Peyer's patch (tissue), 4 donors: ENCODE data around the gene C2orf68. TPM values are rescaled to one million over a fixed set of nuclear protein-coding genes. Genes with fewer than 3 reads are reported as not detected.

Experiments used
- DNase-seq, 3 donors: peaks; one replicate each; pipeline ENCODE4 v3.0.0-alpha.2; 2017 to 2019
- H3K27ac ChIP-seq, 4 donors: fragments of 200-600 bp; sonication (generic); one replicate each; pipeline ENCODE4 v1.5.1; 2016 to 2019
- H3K27me3 ChIP-seq, 2 donors: fragments of 200-600 bp; sonication (generic); one replicate each; pipeline ENCODE4 v1.5.1; 2019
- H3K36me3 ChIP-seq, 3 donors: fragments of 200-600 bp; sonication (generic); one replicate each; pipeline ENCODE4 v1.5.1; 2016 to 2019
- H3K4me1 ChIP-seq, 4 donors: fragments of 200-600 bp; sonication (generic); one replicate each; pipeline ENCODE4 v1.5.1; 2016 to 2019
- H3K4me3 ChIP-seq, 4 donors: fragments of 200-600 bp; sonication (generic); 1 replicate in 3 of 4; 2 replicates in 1 of 4; pipeline ENCODE4 v1.5.1; 2016 to 2019; ENCODE audit warnings: mild to moderate bottlenecking in 1 of 4
- H3K9me3 ChIP-seq, 4 donors: fragments of 200-600 bp; sonication (generic); one replicate each; pipeline ENCODE4 v1.5.1; 2016 to 2019; ENCODE audit warnings: mild to moderate bottlenecking in 1 of 4
- POLR2A ChIP-seq, 2 donors: fragments of 450-650 bp; IDR thresholded peaks; one replicate each; pipeline ENCODE4 v1.5.1; 2017; ENCODE audit warnings: antibody characterized with exemption in 2 of 2, mild to moderate bottlenecking in 2 of 2, moderate library complexity in 2 of 2
- small RNA-seq, 2 donors: library from RNA; depleted of rRNA; stranded (forward); fragments of <200 nt; gene quantifications; one replicate each; pipeline ENCODE3, GENCODE V24; 2016
- total RNA-seq, 4 donors: library from RNA; depleted of rRNA; stranded (reverse); fragments of >200 nt; gene quantifications; one replicate each; pipeline ENCODE4 v1.1.0, GENCODE V29; 2016
- TF ChIP-seq, protein P1 (sequence below), 6 experiments: fragments of 450-650 bp in 4 of 6; fragments of 200-600 bp in 2 of 6; sonication (generic) in 1 of 6; IDR thresholded peaks; one replicate each; pipeline ENCODE4 v1.5.1; 2017 to 2019; ENCODE audit warnings: antibody characterized with exemption in 6 of 6, mild to moderate bottlenecking in 3 of 6, moderate library complexity in 1 of 6

The C2orf68 gene
- total RNA-seq, 4 donors from 2014 or later: 20.5 to 34.0 (median 25.9) TPM

DNA sequence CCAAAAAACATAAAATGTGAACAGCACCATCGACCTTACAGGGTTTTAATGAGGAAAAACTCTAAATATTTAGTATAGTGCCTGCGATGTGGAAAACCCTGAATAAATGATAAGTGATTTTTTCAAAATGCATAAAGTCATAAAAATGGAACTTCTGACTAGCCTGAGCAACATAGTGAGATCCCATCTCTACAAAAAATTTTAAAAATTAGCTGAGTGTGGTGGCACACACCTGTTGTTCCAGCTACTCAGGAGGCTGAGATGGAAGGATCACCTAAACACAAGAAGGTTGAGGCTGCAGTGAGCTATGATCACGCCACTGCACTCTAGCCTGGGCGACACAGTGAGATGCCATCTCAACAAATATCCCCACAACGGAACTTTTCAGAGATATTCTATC is 54.7 kb downstream of the C2orf68 start:
- peaks cover 0 to 54% (median 0%) of the 10 kb centered on the region in 3 donors for H3K36me3 ChIP-seq
- no peaks in the 10 kb centered on the region for H3K27me3 ChIP-seq
- no peaks in the 10 kb centered on the region for H3K9me3 ChIP-seq
- DNase-seq: no peak
- no peak for TF ChIP-seq POLR2A (IDR thresholded peaks at IDR 0.05)
- TF ChIP-seq, protein P1, sequence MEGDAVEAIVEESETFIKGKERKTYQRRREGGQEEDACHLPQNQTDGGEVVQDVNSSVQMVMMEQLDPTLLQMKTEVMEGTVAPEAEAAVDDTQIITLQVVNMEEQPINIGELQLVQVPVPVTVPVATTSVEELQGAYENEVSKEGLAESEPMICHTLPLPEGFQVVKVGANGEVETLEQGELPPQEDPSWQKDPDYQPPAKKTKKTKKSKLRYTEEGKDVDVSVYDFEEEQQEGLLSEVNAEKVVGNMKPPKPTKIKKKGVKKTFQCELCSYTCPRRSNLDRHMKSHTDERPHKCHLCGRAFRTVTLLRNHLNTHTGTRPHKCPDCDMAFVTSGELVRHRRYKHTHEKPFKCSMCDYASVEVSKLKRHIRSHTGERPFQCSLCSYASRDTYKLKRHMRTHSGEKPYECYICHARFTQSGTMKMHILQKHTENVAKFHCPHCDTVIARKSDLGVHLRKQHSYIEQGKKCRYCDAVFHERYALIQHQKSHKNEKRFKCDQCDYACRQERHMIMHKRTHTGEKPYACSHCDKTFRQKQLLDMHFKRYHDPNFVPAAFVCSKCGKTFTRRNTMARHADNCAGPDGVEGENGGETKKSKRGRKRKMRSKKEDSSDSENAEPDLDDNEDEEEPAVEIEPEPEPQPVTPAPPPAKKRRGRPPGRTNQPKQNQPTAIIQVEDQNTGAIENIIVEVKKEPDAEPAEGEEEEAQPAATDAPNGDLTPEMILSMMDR (IDR thresholded peaks at IDR 0.05): no peak
- H3K4me3 ChIP-seq: no peak overlapping the region
- H3K4me1 ChIP-seq: peaks cover 0 to 22% (median 0%) of the 10 kb centered on the region in 4 donors
- no peak overlapping the region for H3K27ac ChIP-seq

Small RNA genes within 50 kb of the gene (small RNA-seq; reads per million reads assigned to genes)
- 0 reads per million in 2 donors for gene RN7SL126P

Other genes starting within 250 kb of the C2orf68 start
- gene CAPG, start 201.7 kb downstream of the C2orf68 start, total RNA-seq: 10 to 100 TPM; 22.4 to 61.9 (median 33.2) TPM
- gene SH2D6, start 193.4 kb downstream of the C2orf68 start, total RNA-seq: 10 to 100 TPM; 12.4 to 38.0 (median 15.2) TPM
- gene MAT2A, start 72.9 kb downstream of the C2orf68 start, total RNA-seq: 100 to 1,000 TPM; 113 to 189 (median 140) TPM
- 10 to 100 TPM; 21.3 to 38.0 (median 31.1) TPM for gene GGCX, start 50.6 kb downstream of the C2orf68 start, total RNA-seq
- gene VAMP8, start 34.5 kb downstream of the C2orf68 start, total RNA-seq: 100 to 1,000 TPM in 2 of 4 donors, 10 to 100 TPM in 2; 75.1 to 189 (median 112) TPM
- gene VAMP5, start 27.6 kb downstream of the C2orf68 start, total RNA-seq: 10 to 100 TPM in 3 of 4 donors, 1 to 10 TPM in 1; 6.5 to 18.2 (median 16.0) TPM
- 100 to 1,000 TPM in 3 of 4 donors, 10 to 100 TPM in 1; 73.4 to 182 (median 134) TPM for gene RNF181, start 16.3 kb downstream of the C2orf68 start, total RNA-seq
- 10 to 100 TPM in 2 of 4 donors, 1 to 10 TPM in 2; 7.5 to 24.0 (median 15.5) TPM for gene TMEM150A, start 9.4 kb downstream of the C2orf68 start, total RNA-seq
- gene USP39, start 4.1 kb upstream of the C2orf68 start, total RNA-seq: 100 to 1,000 TPM in 1 of 4 donors, 10 to 100 TPM in 3; 49.2 to 116 (median 64.6) TPM
- 1 to 10 TPM in 1 of 4 donors, not detected in 3; 1.7 TPM for gene SFTPB, start 56.1 kb upstream of the C2orf68 start, total RNA-seq
- gene GNLY, start 82.3 kb upstream of the C2orf68 start, total RNA-seq: 10 to 100 TPM in 2 of 4 donors, 1 to 10 TPM in 1, not detected in 1; 1.7 to 15.3 (median 10.5) TPM
- 10 to 100 TPM in 2 of 4 donors, 1 to 10 TPM in 2; 5.3 to 35.5 (median 13.9) TPM for gene ATOH8, start 141.9 kb upstream of the C2orf68 start, total RNA-seq